Psoas muscle (tissue), 8 donors: ENCODE measurements around the gene SMYD3. TPM values are rescaled to one million over a fixed set of nuclear protein-coding genes. Genes with fewer than 3 reads are reported as not detected.

Experiments used
- ATAC-seq, 4 donors: fragments of 200-7000 bp; cut with Tn5 transposase; one replicate each; pipeline ENCODE4 v1.9.1; 2020; ENCODE audit warnings: moderate library complexity in 3 of 4, mild to moderate bottlenecking in 2 of 4
- DNase-seq, 2 donors: peaks; one replicate each; pipeline ENCODE4 v3.0.0-alpha.2; 2020
- H3K27ac ChIP-seq: fragments of 200-600 bp; one replicate; pipeline ENCODE4 v1.8.0; 2022
- H3K27me3 ChIP-seq, 3 donors: fragments of 200-600 bp in 1 of 3; one replicate each; pipeline versions ENCODE4 v1.6.1 to v1.8.0; 2013 to 2022; ENCODE audit warnings: low read length in 2 of 3, mild to moderate bottlenecking in 2 of 3, moderate library complexity in 1 of 3; ENCODE audit not compliant: insufficient read depth in 3 of 3
- H3K36me3 ChIP-seq, 2 donors: fragments of 200-600 bp in 1 of 2; one replicate each; pipeline versions ENCODE4 v1.6.1 to v1.8.0; 2013 to 2022; ENCODE audit warnings: low read depth in 1 of 2, mild to moderate bottlenecking in 1 of 2, moderate library complexity in 1 of 2; ENCODE audit not compliant: insufficient read depth in 1 of 2
- H3K4me1 ChIP-seq: fragments of 200-600 bp; one replicate; pipeline ENCODE4 v1.8.0; 2022
- H3K4me3 ChIP-seq: fragments of 200-600 bp; one replicate; pipeline ENCODE4 v1.8.0; 2022; ENCODE audit warnings: mild to moderate bottlenecking
- H3K9me3 ChIP-seq: fragments of 200-600 bp; one replicate; pipeline ENCODE4 v1.8.0; 2022
- CTCF ChIP-seq: fragments of 200-600 bp; IDR thresholded peaks from one replicate; pipeline ENCODE4 v1.8.0; 2022; ENCODE audit warnings: antibody characterized with exemption
- WGBS, 3 donors: extraction: QIAGEN DNeasy Blood & Tissue Kit; methylation state at CpG; one replicate each; pipeline versions ENCODE4 v1.1.6 to v1.1.7; 2013; 5-methylcytosine and 5-hydroxymethylcytosine counted together
- intact Hi-C, 2 donors: fragments of 100-400 bp; cut with DNase I; formaldehyde crosslinking; loops; one replicate each; pipeline versions ENCODE4 v1.11.0 to v1.14.2; 2022
- polyA plus RNA-seq, 3 donors: library from polyadenylated mRNA; stranded (reverse); fragments of 200-250 nt; gene quantifications; one replicate each; pipeline ENCODE4 v1.2.3, GENCODE V29; 2013
- total RNA-seq, 4 donors: library from RNA; stranded (reverse); fragmentation: NEBNext Ultra II Directional in 2 of 4; extraction: Animal tissue kit (Norgen Biotek cat#: 25700) in 2 of 4; gene quantifications; one replicate each; pipeline versions ENCODE4 v1.2.1 to v1.2.4, GENCODE V29; 2021 to 2023
- donor health status: healthy with polysubstance abuse.
- donor health status: DM: no; HTN: no; CAD: no; lungs with moderate emphysema.
- donor health status: Bipolar disorder and iron deficiency.
- donor health status: healthy.
- donor health status: DM: yes; HTN: yes; CAD: no.
- donor health status: DM: no; HTN: no; CAD: no.
- donor health status: DM: no; HTN: no; CAD: no.
- donor health status: DM: yes; HTN: yes; CAD: no.

Gene SMYD3
- total and polyA plus RNA-seq, 7 donors = 2.9 to 6.4 (median 4.9) TPM

GRCh38 chr1:245860657-245861544, 646.2 kb downstream of the SMYD3 start:
- WGBS, 3 donors = 47 to 63% (median 50%) methylated on average over 8 of the region's 8 CpGs
- Histone ChIP-seq H3K36me3 (no peaks in the 10 kb centered on the region), H3K4me3 (no peak overlapping the region), H3K9me3 (no peaks in the 10 kb centered on the region), H3K4me1 (no peaks in the 10 kb centered on the region), H3K27me3 (no peaks in the 10 kb centered on the region), H3K27ac (no peak overlapping the region)
- DNase-seq (no peak), ATAC-seq (peak in 3 of 4 donors; percentile 27 to 56 (median 53))
- intact Hi-C loops = no loop called here
- TF ChIP-seq CTCF = no peak

GRCh38 chr1:245859493-245860114, 647.5 kb downstream of the SMYD3 start:
- TF ChIP-seq CTCF = no peak

GRCh38 chr1:245858722-245859492, 648.2 kb downstream of the SMYD3 start:
- H3K9me3 ChIP-seq = no peaks in the 10 kb centered on the region
- no peak overlapping the region for H3K4me3 ChIP-seq
- TF ChIP-seq CTCF = no peak
- no peak overlapping the region for H3K27ac ChIP-seq
- DNase-seq (no peak), ATAC-seq (no peak)
- 71 to 77% (median 72%) methylated on average over 7 of the region's 7 CpGs for WGBS, 3 donors
- intact Hi-C loops = no loop called here
- no peaks in the 10 kb centered on the region for H3K4me1 ChIP-seq
- no peaks in the 10 kb centered on the region for H3K27me3 ChIP-seq
- no peaks in the 10 kb centered on the region for H3K36me3 ChIP-seq

More at GRCh38 chr1:245859493-245860114, 647.5 kb downstream of the SMYD3 start:
- Histone ChIP-seq H3K9me3 (no peaks in the 10 kb centered on the region), H3K27ac (no peak overlapping the region), H3K36me3 (no peaks in the 10 kb centered on the region), H3K4me1 (no peaks in the 10 kb centered on the region), H3K4me3 (no peak overlapping the region), H3K27me3 (no peaks in the 10 kb centered on the region)
- ATAC-seq (peak; percentile 42 to 87 (median 74)), DNase-seq (no peak)
- intact Hi-C loops = no loop called here
- 70 to 81% (median 71%) methylated on average over 9 of the region's 9 CpGs for WGBS, 3 donors

DNA sequence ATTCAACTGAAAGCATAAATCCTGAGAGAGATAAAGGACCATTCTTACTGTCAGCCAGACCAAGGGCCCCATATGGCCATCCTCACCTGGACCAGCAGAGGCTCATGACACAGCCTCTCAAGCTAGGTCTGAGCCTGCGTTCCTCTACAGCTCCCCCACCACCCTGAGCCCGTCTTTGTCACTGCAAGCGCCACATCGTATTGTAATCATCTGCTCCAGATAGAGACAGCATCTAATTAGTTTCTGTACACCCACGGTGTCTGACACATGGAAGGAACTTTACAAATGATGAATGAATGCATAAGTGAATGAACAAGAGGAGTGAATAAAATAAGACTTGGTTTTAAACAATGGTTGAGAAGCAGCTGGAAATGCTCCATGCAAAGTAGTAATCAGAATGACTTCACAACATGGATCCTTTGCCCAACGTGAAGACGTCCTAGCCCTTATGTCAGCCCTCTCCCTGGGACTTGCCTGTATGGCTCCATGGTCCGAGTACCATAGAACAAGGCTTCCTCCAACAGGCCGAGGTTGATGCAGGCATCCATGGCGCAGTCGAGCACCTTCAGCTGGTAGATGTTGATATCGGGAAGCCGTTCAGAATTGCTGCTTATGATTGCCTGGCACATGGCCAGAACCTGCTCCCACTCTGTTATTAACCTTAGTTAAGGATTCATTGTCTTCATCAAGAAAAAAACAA, 648.9 kb downstream of the SMYD3 start:
- H3K4me1 ChIP-seq = no peaks in the 10 kb centered on the region
- intact Hi-C loops = no loop called here
- no peak overlapping the region for H3K4me3 ChIP-seq
- H3K9me3 ChIP-seq = no peaks in the 10 kb centered on the region
- H3K36me3 ChIP-seq = no peaks in the 10 kb centered on the region
- DNase-seq (no peak), ATAC-seq (no peak)
- TF ChIP-seq CTCF = no peak
- WGBS, 3 donors = 93 to 94% (median 94%) methylated on average over 13 of the region's 13 CpGs
- no peaks in the 10 kb centered on the region for H3K27me3 ChIP-seq
- no peak overlapping the region for H3K27ac ChIP-seq
